H1 (cell line): ENCODE data around the gene HS6ST2.

ENCODE experiments used
- CHD2 ChIP-seq: IDR thresholded peaks from 2 replicates; pipeline ENCODE4 v1.6.1; 2012; ENCODE audit warnings: low read length, improper control_type of control experiment
- EZH2 ChIP-seq: fragments of 200-600 bp; sonication (generic); IDR thresholded peaks from 2 replicates; pipeline ENCODE4 v1.7.1; 2012; ENCODE audit warnings: low read depth, mild to moderate bottlenecking, moderate library complexity, low read length, inconsistent platforms; ENCODE audit not compliant: severe bottlenecking
- KDM5A ChIP-seq: fragments of 200-600 bp; IDR thresholded peaks from 2 replicates; pipeline ENCODE4 v1.7.1; 2012; ENCODE audit warnings: mild to moderate bottlenecking, low read length, inconsistent platforms, mixed read lengths
- NANOG ChIP-seq: IDR thresholded peaks from 2 replicates; pipeline ENCODE4 v1.6.1; 2011; ENCODE audit warnings: low read length, low read depth, mild to moderate bottlenecking, inconsistent platforms; ENCODE audit not compliant: insufficient read depth, poor library complexity, severe bottlenecking
- POLR2A ChIP-seq, 2 experiments: IDR thresholded peaks; 1 replicate in 1 of 2; 2 replicates in 1 of 2; pipeline ENCODE4 v1.6.1; 2011; ENCODE audit warnings: low read depth in 2 of 2, low read length in 2 of 2, mild to moderate bottlenecking in 2 of 2; ENCODE audit errors: control extremely low read depth in 1 of 2
- POLR2AphosphoS5 ChIP-seq: IDR thresholded peaks from 2 replicates; pipeline ENCODE4 v1.6.1; 2011; ENCODE audit warnings: low read depth, low read length
- RAD21 ChIP-seq, 2 experiments: IDR thresholded peaks in 1 of 2; conservative IDR thresholded peaks in 1 of 2; 2 replicates each; pipeline ENCODE4 v1.6.1; 2011; ENCODE audit warnings: low read depth in 2 of 2, low read length in 2 of 2, improper control_type of control experiment in 1 of 2, inconsistent platforms in 1 of 2, mild to moderate bottlenecking in 1 of 2, moderate library complexity in 1 of 2
- RFX5 ChIP-seq: IDR thresholded peaks from 2 replicates; pipeline ENCODE4 v1.6.1; 2011; ENCODE audit warnings: low read depth, low read length, improper control_type of control experiment, borderline replicate concordance
- TF ChIP-seq, protein P1 (sequence below), 3 experiments: IDR thresholded peaks; 1 replicate in 2 of 3; 2 replicates in 1 of 3; pipeline versions ENCODE4 v1.5.1 to v1.6.1; 2011; ENCODE audit warnings: low read length in 3 of 3, mild to moderate bottlenecking in 3 of 3, inconsistent platforms in 2 of 3, low read depth in 1 of 3, moderate library complexity in 1 of 3; ENCODE audit not compliant: insufficient read depth in 1 of 3; ENCODE audit errors: control extremely low read depth in 1 of 3
- TF ChIP-seq, protein P2 (sequence below): IDR thresholded peaks from 2 replicates; pipeline ENCODE4 v1.6.1; 2011; ENCODE audit warnings: low read length, improper control_type of control experiment

DNA sequence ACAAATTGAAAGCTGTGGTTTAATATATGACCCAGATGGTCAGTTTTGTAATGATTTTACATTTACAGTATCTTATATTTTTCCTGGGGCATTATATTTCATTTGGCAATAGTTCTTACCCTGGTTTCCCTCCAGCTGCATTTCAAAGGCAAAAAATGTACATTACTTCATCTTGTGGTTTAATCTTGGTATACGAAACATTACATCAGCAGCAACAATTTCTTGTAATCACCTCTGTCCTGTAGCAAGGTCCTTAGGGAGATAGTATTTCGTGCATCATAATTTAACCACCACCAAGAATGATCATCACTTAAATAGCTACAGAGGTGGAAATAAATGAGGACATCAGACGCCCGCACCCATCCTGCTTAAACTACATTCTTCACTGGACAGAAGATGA lies 48.8 kb downstream of the HS6ST2 start:
- TF ChIP-seq, protein P1, sequence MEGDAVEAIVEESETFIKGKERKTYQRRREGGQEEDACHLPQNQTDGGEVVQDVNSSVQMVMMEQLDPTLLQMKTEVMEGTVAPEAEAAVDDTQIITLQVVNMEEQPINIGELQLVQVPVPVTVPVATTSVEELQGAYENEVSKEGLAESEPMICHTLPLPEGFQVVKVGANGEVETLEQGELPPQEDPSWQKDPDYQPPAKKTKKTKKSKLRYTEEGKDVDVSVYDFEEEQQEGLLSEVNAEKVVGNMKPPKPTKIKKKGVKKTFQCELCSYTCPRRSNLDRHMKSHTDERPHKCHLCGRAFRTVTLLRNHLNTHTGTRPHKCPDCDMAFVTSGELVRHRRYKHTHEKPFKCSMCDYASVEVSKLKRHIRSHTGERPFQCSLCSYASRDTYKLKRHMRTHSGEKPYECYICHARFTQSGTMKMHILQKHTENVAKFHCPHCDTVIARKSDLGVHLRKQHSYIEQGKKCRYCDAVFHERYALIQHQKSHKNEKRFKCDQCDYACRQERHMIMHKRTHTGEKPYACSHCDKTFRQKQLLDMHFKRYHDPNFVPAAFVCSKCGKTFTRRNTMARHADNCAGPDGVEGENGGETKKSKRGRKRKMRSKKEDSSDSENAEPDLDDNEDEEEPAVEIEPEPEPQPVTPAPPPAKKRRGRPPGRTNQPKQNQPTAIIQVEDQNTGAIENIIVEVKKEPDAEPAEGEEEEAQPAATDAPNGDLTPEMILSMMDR (IDR thresholded peaks at IDR 0.05; ENCODE audit: control extremely low read depth in 1 of 3, insufficient read depth in 1 of 3, low read depth in 1 of 3, low read length in 3 of 3), result no peak
- TF ChIP-seq CHD2 (no peak), POLR2A (IDR thresholded peaks at IDR 0.05; ENCODE audit: control extremely low read depth in 1 of 2, low read depth in 2 of 2, low read length in 2 of 2) (no peak), EZH2 (no peak), NANOG (no peak), KDM5A (no peak), POLR2AphosphoS5 (no peak), RAD21 (IDR thresholded peaks at IDR 0.05 in 1 of 2, conservative IDR thresholded peaks at IDR 0.05 in 1 of 2; ENCODE audit: low read depth in 2 of 2, low read length in 2 of 2) (no peak), RFX5 (no peak)
- TF ChIP-seq, protein P2, sequence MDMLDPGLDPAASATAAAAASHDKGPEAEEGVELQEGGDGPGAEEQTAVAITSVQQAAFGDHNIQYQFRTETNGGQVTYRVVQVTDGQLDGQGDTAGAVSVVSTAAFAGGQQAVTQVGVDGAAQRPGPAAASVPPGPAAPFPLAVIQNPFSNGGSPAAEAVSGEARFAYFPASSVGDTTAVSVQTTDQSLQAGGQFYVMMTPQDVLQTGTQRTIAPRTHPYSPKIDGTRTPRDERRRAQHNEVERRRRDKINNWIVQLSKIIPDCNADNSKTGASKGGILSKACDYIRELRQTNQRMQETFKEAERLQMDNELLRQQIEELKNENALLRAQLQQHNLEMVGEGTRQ, result no peak
